SK-N-SH treated with all-trans-retinoic acid at 6 μM for 48 hours (cell line): Measurements from ENCODE around the gene EPB41L2.

Source experiments
- ISL1 ChIP-seq: fragments of 250-450 bp; sonication (Bioruptor Pico); IDR thresholded peaks from 2 replicates; pipeline ENCODE4 v2.1.2; 2022; ENCODE audit warnings: mild to moderate bottlenecking, moderate library complexity
- SNAI2 ChIP-seq: fragments of 250-450 bp; sonication (Bioruptor Pico); IDR thresholded peaks from 2 replicates; pipeline ENCODE4 v1.5.0; 2020; ENCODE audit warnings: mild to moderate bottlenecking, moderate library complexity
- TOX ChIP-seq: fragments of 250-450 bp; sonication (Bioruptor Pico); IDR thresholded peaks from 2 replicates; pipeline ENCODE4 v1.8.0; 2021; ENCODE audit warnings: mild to moderate bottlenecking, moderate library complexity, borderline replicate concordance
- ZC3H10 ChIP-seq: fragments of 250-450 bp; sonication (Bioruptor Pico); IDR thresholded peaks from 2 replicates; pipeline ENCODE4 v1.5.1; 2021; ENCODE audit warnings: mild to moderate bottlenecking, moderate library complexity
- ZFP3 ChIP-seq: fragments of 250-450 bp; sonication (Bioruptor Pico); IDR thresholded peaks from 2 replicates; pipeline ENCODE4 v1.5.0; 2020; ENCODE audit warnings: mild to moderate bottlenecking, moderate library complexity
- ZNF70 ChIP-seq: fragments of 450-650 bp; formaldehyde crosslinking; IDR thresholded peaks from 2 replicates; pipeline ENCODE4 v1.5.0; 2020; ENCODE audit warnings: mild to moderate bottlenecking, moderate library complexity
- TF ChIP-seq, protein P1 (sequence below): fragments of 250-450 bp; sonication (Bioruptor Pico); IDR thresholded peaks from 2 replicates; pipeline ENCODE4 v1.5.1; 2021; ENCODE audit warnings: mild to moderate bottlenecking, moderate library complexity

DNA sequence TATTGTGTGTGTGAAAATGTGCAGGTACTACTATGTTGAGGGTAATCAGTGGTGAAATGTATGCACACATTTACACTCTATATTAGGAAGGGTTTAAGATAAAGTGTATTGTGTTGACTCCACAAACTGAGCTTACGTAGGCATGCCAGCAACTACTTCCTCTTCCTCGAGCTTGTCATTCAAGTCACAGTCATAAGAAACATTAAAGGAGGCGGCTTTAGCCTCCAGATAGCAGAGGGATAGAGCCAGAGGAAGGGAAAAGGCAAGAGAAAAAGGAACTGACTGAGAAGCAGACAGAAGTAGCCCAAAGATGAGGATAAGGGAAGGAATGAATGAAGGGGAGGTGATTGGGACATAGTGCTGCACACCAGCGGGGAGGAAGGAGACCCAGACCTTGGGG is 180.7 kb downstream of the EPB41L2 start:
- no peak for TF ChIP-seq ZFP3 (CRISPR knock-in tag)
- TF ChIP-seq ZNF70 (CRISPR knock-in tag) = no peak
- TF ChIP-seq, protein P1, sequence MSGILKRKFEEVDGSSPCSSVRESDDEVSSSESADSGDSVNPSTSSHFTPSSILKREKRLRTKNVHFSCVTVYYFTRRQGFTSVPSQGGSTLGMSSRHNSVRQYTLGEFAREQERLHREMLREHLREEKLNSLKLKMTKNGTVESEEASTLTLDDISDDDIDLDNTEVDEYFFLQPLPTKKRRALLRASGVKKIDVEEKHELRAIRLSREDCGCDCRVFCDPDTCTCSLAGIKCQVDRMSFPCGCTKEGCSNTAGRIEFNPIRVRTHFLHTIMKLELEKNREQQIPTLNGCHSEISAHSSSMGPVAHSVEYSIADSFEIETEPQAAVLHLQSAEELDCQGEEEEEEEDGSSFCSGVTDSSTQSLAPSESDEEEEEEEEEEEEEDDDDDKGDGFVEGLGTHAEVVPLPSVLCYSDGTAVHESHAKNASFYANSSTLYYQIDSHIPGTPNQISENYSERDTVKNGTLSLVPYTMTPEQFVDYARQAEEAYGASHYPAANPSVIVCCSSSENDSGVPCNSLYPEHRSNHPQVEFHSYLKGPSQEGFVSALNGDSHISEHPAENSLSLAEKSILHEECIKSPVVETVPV (CRISPR knock-in tag) = no peak
- TF ChIP-seq SNAI2 (CRISPR knock-in tag) = no peak
- no peak for TF ChIP-seq ISL1 (CRISPR knock-in tag)
- no peak for TF ChIP-seq TOX
- no peak for TF ChIP-seq ZC3H10 (CRISPR knock-in tag)
